NCI-H1436 treated with DMSO at 0.1 percent for 48 hours (cell line): ENCODE measurements around the gene TLE4.
"Not testable (repeated sequence)": the region's sequence is repeated elsewhere in the genome, so short reads cannot be mapped to it uniquely, and the experiment has no call there.

ENCODE experiments used
- DNase-seq: peaks from one replicate; lab custom pipeline; 2025; lab: John Stamatoyannopoulos, UW

The TLE4 gene

DNA sequence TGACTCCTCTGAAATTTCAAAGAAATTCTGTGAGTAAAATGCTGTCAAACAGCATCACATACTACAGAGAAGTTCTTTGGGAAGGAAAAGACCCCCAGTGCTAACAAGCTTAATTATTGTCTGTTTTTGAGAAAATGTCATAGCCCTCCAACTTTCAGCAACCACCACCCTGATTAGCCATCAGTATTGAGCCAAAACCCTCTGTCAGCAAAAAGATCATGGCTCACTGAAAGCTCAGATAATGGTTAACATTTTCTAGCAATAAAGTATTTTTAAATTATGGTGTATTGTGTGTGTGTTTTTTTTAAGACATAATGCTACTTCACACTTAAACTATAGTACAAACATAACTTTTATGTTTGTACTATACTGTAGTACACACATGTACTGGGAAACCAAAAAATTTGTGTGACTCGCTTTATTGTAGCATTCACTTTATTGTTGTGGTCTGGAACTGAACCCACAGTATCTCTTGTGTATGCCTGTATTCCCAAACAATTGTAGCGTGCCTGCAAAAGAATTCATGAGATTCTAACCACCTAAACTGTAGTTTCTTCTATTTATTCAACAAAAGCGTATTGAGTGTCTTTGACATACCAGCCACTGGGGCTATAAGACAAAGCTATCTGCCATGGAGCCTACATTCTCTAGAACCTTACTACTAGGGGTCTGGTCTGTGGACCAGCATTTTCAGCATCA lies 31.6 kb downstream of the TLE4 start:
- no peak for DNase-seq

DNA sequence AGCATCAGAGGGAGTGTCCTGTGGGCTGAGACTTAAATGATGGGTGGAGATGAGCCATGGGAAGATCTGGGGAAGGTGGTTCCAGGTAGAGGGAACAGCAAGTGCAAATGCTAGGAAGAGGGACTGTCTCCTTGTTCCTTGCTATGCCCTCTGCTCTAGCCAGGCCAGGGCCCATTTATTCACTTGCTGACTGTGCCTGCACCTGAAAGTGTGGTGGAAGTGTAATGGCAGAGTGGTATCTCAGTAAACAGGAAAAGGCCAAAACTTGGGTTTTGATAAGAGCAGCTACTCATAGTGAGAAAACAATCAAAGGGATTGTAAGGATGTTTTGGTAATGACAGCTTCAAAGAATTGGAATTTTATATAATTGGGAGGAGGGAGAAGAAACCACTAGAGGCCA lies 32.4 kb downstream of the TLE4 start:
- no peak for DNase-seq

DNA sequence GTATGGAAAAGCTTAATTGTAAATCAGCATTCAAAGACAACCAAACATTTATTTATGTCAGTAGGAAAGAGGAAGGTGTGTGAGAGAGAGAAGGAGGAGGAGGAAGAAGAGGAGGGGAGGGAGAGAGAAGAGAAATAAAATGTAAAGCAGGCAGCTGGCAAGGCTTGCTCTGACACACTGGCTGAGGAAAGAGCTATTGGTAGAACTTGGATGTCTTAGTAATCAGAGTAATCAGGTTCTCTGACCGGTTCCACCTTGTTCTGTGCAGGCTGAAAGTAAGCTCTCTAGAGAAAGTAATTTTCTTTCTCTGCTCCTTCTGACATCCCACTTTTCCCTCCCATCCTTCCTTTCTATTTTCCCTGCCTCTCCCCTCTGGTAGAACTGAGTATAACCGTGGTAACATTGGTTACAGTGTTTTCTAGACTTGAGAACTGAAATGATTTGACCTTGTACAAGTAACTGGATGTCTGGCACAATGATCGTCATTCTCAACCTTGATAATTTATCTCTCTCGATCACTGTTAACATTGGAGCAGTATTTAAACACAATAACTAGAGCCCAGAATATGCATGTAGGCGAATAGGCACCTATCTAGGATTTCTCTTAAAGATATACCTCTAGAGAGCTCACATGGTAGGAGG lies 33.3 kb downstream of the TLE4 start:
- no peak for DNase-seq

DNA sequence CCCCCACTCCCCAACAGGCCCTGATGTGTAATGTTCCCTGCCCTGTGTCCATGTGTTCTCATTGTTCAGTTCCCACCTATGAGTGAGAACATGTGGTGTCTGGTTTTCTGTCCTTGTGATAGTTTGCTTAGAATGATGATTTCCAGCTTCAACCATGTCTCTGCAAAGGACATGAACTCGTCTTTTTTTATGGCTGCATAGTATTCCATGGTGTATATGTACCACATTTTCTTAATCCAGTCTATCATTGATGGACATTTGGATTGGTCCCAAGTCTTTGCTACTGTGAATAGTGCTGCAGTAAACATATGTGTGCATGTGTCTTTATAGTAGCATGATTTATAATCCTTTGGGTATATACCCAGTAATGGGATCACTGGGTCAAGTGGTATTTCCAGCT lies 34.8 kb downstream of the TLE4 start:
- not testable (repeated sequence) for DNase-seq

DNA sequence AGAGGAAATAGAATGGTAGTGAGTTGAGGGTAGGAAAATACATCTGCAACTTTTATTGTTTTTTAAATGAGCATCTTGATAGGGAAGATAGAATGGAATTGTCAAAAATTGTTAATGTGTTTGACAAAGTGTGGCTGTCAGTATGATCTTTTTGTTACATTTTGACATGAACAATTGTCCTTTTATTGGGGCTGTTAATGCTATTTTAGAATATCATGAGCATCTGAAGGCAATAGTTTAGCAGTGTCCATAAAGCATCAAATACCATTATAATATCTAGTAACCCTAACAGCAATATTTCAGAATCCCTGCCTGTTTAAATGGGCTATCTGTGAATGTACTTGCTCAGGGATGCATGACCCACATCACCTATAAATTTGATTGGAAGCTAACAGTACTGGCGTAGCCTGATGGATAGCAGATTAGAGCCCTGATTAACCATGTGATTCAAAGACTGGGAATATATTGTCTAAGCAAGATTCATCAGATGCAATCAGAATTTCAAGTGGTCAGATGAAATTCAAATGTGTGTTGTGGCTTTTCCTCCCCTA lies 37.8 kb downstream of the TLE4 start:
- DNase-seq: no peak

DNA sequence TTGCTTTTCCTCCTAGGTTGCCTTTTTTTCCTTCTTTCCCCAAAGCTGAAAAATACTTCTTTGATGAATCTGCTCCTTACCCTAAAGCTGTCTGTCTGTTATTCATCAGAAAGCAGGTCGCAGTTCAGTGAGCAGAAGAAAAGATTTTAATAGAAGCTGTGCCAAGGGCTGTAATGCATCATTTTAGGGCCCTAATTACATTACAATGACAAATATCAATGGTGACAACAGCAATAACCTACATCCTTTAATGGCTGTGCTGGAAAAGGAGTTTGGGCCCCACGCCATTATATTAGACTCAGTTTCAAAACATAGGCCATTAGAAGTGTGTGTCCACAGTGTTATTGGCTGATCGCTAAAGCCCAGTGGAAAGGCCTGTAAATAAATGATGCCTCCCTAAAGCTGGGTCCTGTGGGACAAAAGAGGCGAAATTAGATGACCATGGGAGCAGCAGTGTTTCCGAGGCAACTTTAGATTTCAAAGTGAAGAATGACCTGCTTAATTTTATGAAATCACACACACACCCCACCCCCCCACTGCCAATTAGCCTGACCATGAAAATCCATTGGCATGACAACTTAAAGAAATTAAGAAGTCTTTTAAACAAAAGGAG lies 38.4 kb downstream of the TLE4 start:
- DNase-seq: no peak

DNA sequence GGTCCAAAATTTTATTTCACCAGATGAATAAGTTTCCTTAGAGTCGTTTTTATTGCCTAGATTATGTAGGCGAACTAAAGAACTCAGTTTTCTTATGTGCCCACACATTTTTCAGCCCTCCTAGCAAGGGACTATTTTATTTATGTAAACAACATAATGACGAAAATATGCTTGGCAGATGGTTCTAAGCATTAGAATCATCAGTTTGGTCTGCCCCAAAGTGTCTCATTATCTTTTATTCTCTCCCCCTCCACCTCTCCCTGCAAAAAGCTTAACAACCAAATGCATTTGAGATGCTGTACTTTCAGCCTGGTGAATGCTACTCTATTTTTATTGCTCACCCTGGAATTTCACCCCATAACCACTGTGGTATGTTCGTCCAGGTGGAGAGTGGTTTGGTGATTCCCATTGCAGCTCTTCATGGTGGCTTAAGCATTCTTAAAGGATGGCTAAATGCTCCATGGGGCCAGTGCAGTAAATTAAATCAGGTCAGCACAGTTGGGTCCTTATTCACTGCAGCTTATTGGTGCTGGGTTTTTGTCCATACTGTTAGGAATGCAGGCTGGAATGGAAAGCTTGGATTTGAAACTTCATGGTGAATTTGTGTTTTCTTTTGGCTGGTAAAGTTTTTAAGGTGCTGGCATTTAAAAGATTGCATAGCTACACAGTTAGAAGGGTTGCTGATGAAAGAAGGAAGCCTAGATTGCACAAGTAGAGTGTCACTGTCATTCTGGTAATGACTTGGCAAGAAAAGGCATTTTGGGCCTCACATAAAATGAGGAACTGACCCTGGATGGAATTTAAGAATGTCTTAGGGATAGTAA lies 39.2 kb downstream of the TLE4 start:
- DNase-seq: no peak

DNA sequence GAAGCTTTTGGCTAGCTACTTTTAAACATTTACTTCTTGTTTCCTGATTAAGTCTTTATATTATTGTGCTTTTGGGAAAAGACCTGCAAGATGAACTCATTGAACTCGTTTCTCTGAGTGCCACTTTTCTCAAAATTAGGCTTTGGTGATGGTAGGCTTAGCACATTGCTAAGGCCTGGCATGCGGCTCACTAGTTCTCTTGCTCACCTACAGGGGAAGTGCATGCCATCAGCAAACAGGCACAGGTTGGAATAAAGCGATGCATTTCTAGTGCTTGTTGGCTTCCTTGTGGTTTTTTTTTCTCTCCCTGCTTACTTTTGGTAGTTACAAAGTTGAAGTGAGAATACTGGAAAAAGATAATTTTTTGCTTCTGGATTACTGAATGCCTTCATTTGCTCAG lies 41.4 kb downstream of the TLE4 start:
- DNase-seq: no peak

DNA sequence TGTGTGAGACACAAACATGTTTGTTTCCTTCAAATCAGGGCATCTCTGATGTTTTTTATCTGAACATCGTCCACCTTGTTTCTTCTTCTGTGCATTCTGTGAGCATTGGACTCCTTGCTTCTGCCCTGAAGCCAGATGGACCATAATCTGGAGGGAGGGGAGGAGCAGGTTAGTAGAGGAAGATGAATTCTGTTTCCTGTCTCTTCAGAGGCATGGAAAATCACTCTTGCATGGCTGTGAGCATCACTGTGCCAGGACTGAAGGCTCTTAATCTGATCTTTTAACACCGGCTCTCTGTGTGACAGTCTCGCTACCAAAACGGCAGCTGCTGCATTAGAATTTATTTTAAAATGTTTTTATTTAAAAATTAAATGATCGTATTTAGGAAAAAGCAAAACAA lies 43.3 kb downstream of the TLE4 start:
- no peak for DNase-seq

DNA sequence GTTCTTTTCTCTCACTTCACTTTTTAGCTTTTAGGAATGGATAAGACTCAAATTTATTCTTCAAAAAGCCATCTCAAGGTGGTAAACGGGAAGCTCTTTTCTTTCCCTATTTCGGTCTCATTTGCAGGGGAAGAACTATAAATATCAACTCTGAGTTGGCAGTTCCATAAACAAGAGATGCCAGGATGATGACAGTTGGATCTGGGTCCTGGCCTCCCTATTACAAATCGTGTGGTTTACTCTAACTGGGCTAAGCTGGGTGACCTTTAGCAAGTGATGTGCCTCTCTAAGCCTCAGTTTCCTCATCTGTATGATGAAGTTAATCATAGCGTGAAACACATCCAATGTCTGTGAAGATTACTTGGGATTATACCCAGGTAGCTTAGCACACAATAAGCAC lies 44.2 kb downstream of the TLE4 start:
- no peak for DNase-seq

DNA sequence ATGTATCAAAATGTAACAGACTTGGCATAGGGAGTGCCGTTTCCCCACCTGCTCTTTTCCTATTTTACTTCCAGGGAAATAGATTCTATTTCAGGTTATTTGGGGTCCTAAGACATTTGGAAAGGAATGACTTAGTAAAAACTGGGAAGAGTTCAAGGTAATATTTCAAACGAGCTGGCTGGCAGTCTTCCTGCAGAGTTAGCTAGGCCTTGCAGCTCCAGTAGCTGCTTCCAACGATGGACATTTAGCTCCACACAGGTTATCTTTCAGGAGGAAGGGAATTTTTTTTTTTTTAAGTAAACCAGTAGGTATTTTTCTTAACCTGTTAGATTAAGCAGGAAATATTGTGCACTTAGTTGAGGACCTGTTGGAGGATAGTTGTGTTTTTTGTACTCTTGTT lies 45.2 kb downstream of the TLE4 start:
- DNase-seq: no peak

DNA sequence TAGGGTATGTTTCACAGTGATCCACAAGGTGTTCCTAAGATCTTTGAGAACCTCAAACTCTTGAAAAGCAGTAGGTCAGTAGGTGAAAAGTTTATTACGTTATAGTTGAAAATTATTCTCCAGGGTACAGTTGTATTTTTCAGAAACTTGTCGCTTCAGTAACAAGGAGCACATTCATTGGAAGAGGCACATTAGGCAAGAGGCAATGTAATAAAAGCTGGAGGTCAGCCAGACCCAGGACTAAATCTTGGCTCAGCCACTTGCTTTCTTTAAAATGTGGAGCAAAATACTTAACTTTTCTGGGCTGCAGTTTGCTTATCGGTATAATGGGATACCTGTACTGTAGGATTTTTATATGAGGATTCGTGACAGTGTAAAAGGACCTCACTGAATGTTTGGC lies 45.6 kb downstream of the TLE4 start:
- no peak for DNase-seq

DNA sequence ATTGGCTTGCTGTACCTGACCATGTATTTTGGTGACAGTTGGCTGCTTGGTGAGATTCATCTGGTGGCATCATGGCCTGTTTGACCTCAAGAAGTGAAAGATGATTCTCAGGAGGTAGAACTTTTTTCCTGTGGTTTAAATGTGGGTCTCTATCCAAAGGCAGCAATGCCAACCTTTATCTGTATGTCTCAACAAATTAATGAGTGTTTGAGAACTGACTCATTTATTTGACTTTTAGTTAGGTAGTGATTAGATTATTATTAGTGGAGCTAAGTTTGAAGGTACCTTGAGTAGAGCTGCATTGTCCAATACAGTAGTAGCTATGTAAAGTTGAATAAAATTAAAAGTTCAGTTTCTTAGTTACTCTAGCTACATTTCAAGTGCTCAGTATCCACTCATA lies 48.2 kb downstream of the TLE4 start:
- DNase-seq: no peak

DNA sequence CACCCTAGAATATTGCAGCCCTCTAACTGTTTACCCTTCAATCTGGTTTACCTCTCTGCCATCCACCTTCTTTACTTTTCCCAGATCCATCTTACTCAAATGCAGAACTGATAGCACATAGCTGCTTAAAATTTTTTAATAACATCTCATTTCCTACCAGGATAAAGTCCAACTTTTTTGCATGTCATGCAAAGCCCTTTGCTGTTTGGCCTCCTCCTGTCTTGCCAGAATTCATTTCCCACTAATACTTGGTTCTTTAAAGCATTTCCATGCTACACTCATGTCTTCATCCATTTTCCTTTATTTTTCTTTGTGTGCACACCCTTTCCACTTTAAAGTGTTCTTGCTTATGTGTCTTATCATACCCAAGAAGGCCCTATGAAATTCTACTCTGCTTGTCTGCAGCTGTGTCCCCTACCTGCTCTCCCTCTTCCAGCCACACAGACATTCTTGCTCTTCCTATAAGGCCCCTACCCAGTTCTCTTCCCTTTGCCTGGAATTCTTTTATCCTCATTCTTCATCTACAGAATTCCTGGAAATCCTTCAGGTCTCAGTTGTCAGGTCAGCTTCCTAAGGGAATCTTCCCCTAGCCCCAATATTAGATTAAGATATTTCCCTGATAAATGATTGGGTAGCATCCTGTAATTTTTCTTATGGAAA lies 50.3 kb downstream of the TLE4 start:
- no peak for DNase-seq

DNA sequence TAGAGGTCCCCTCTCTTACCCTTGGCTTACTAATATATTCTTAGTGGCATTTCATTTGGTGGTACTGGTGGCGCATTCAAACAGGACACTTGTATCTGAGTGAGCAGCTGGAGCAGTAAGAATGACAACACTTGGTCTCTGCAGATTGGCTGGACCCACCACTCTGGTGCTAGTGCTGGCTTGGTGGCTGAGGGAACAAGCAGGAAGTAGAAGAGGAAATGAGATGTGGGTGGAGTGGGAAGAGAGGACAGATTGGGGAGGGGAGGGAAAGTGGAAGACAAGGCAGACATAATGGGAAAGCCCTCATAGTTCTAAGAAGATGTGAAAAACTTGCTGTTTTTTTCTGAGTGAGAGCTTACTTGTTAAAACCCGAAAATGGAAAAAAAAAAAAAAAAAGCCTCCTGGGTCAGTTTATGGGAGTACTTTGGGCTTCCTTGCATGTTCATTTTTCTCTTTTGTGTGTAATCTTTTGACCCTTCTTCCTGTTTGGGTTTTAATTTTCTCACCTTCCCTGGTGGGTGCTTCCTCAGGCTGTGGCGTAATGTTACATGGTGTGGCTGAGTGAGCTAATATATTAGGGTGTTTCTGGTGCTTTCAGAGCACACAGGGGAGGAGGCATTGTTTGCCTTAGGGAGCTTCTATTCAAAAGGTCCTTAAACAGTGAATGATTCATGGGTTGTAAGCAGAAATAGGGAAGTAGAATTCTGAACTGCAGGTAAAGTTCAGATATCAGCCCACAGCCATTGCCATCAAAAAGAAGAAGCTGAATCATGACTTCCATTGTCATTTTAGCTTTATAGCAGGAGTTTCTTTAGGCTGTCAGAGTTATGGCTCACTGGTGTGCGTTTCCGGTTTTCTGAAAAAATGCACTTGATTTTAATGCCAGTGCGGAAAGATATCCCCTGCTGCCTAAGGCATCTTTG lies 52.3 kb downstream of the TLE4 start:
- DNase-seq: no peak

DNA sequence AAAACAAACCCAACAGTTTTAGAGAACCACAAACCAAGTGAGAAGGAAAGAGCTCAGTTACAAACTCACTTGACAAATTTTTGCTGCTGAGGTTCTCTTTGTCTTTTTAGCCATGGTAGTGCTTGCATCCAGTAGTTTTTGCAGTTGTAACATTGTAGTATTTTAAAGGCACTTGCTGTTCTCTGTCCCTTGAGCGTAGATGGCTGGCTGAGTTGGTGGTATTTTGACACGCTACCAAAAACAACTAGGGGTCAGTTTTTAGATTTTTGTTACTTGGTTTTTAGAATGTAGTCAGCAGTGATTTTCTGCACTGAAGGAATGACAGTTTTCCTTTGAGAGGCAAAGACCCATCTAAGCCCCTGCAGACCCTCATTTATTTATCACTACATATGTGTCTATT lies 58.0 kb downstream of the TLE4 start:
- DNase-seq: no peak

DNA sequence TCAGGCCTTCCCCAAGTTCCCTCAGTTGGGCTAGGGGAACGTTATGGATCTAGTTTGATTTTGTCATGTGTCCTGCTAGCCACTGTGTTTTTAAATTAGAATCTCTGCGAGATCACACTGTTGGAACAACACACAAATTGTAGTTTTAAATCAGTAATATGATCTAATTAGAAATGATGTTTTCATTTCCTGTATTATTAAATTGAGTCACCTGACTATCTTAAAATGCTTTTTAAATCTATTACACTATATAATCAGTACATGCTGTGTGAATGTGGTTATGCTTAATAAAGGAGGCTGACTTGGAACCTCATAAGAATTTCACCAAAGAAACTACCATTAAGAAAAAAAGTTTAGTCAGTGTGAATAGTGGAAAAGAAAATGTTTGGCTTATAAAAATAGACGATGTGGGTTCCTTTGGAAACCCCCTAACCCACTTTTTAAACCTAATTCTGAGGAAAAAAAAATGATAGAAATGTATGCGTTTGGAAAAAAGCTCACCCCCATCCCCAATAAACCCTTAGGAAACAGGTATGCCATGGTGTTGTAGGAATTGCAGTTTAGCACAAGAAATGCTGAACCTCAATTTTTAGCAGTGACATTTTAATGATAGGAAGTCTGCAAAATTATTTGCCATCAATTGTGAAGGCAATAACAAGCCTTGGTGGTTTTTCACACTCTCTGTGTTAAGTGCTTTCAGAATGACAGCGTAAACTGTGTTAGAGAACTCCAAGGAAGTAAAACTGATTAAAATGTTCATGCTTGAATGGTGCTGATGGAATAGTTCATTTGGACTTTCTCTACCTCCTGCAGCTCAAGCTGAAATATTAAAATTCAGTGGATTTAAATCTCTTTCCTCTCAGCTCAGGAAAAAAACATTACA lies 59.0 kb downstream of the TLE4 start:
- no peak for DNase-seq

DNA sequence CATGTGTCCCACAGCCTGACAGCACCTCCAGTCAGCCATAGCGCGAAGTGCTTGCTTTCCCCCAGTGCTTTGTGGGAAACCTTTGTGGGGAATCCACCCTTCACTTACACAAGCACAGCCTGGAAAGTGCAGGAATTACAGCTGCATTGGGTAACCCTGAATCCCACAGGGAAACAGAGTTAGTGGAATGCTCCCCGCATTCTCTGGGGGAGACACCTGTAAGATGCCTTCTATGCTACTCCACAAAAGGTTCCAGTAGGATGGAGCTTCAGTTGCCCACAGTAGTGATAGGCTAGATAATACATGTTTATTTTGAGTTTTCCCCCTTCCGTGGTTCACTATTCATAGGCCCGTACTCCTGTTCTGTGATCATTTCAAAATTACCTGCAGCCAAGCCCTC lies 60.3 kb downstream of the TLE4 start:
- DNase-seq: no peak

DNA sequence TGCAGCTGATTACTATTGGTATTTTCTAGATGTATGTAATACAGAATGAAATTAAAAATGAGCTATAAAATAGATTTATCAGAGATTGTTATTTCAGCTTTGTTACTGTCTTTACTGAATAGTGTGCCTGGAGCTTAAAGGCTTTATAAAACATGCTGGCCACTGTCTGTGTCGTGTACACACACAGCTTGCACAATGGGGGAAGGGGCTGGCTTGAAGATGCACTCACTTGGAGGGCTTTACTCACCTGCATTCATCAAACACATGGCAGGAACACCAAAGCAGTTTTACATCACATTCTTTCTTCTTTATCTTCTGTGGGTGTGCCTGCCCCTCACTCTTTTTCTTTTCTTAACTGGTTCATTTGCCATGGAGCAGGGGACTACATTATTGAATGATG lies 60.9 kb downstream of the TLE4 start:
- DNase-seq: no peak

DNA sequence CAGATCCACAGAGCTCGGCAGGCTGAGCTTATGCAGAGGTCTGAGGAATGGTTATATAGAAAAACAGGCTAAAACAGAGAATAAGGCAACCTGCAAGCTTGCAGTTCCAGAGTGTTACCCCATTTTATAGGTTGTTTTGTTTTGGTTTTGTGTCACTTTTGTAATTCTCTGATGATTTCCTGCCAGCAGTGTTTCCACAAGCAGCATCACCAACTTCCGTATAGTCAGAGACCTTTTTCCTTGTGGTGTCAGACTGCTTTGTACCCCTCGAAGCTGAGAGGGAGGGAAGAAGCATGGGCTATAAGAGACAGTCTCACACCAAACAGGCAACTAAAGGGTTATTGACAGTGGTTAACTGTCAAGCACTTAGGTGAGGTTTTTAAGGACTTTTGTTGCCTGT lies 61.8 kb downstream of the TLE4 start:
- DNase-seq: no peak
